Activated CD8-positive, alpha-beta memory T cell treated with anti-CD3 and anti-CD28 coated beads, Interleukin-2, amount 10 ng/mL, durations not matched to agents 7 days and 5 days (primary cell): ENCODE data around the gene PTPRE. TPM values are rescaled to one million over a fixed set of nuclear protein-coding genes. Genes with fewer than 3 reads are reported as not detected.
A peak's percentile ranks its signal among the peaks of the same experiment; 100 is the strongest.

Source experiments
- ATAC-seq: fragments of 150-1000 bp; cut with Tn5 transposase; one replicate; pipeline ENCODE4 v1.10.0; 2021; ENCODE audit warnings: moderate library complexity
- CTCF ChIA-PET: fragments of 350-600 bp; sonication (Branson Sonifier 250); formaldehyde crosslinking; loops from one replicate; lab custom pipeline; 2021; ENCODE audit warnings: antibody characterized with exemption; lab: Charles Lee
- DNase-seq: peaks from one replicate; pipeline ENCODE4 v3.0.0-alpha.2; 2020
- H3K27ac Mint-ChIP-seq: one replicate; pipeline ENCODE4 v1.8.0; 2021; ENCODE audit warnings: mild to moderate bottlenecking, mixed read lengths
- H3K27me3 Mint-ChIP-seq: one replicate; pipeline ENCODE4 v1.8.0; 2021; ENCODE audit warnings: mixed read lengths
- H3K36me3 Mint-ChIP-seq: one replicate; pipeline ENCODE4 v1.8.0; 2021; ENCODE audit warnings: mild to moderate bottlenecking, mixed read lengths
- H3K4me1 Mint-ChIP-seq: one replicate; pipeline ENCODE4 v1.8.0; 2021; ENCODE audit warnings: mixed read lengths
- H3K4me3 Mint-ChIP-seq: one replicate; pipeline ENCODE4 v1.8.0; 2021; ENCODE audit warnings: mild to moderate bottlenecking, moderate library complexity, mixed read lengths
- H3K9me3 Mint-ChIP-seq: one replicate; pipeline ENCODE4 v1.8.0; 2022; ENCODE audit warnings: low read depth, mixed read lengths
- total RNA-seq, 2 experiments: library from RNA; stranded (reverse); gene quantifications; one replicate each; pipeline ENCODE4 v1.2.3, GENCODE V29; 2021

The PTPRE gene
- 10 to 100 TPM; 16.5 to 27.1 TPM for total RNA-seq

- ATAC-seq (peak; percentile 97), DNase-seq (peak; percentile 58)
- Mint-ChIP-seq H3K36me3 (no peaks in the 10 kb centered on the region), H3K4me3 (no peak within 1 kb of the TSS), H3K27ac (no peak within 1 kb of the TSS), H3K27me3 (peaks cover 53% of the 10 kb centered on the region), H3K9me3 (no peaks in the 10 kb centered on the region), H3K4me1 (no peaks in the 10 kb centered on the region)
- CTCF ChIA-PET: interaction anchor here (0.6 to 5.3 kb wide), 15 partner anchors 13 to 275 kb away, joined by 3 to 96 read pairs (median 4); no protein-coding TSS in a partner anchor
These were observed at the start of gene PTPRE for GRCh38 chr10:127906548-127907377. PTPRE (plus strand) TSS chr10:127907103; CDS start chr10:128040882, 133,779 bp downstream.

- Mint-ChIP-seq H3K4me1 (no peaks in the 10 kb centered on the region), H3K4me3 (no peak overlapping the region), H3K27me3 (no peaks in the 10 kb centered on the region), H3K27ac (no peak overlapping the region), H3K9me3 (peaks cover 3% of the 10 kb centered on the region), H3K36me3 (peaks cover 7% of the 10 kb centered on the region)
- DNase-seq (no peak), ATAC-seq (no peak)
- CTCF ChIA-PET: no interaction called here
These were observed 46.3 kb upstream of the PTPRE start for GRCh38 chr10:127860592-127860991.

- no peak for DNase-seq
- Mint-ChIP-seq H3K9me3 (peaks cover 3% of the 10 kb centered on the region), H3K4me3 (no peak overlapping the region), H3K27ac (no peak overlapping the region), H3K4me1 (no peaks in the 10 kb centered on the region), H3K27me3 (peaks cover 13% of the 10 kb centered on the region), H3K36me3 (peaks cover 7% of the 10 kb centered on the region)
- no peak for ATAC-seq
- CTCF ChIA-PET: interaction anchor here (1.3 kb wide), 1 partner anchor 10 kb away, joined by 4 read pairs; no protein-coding TSS in a partner anchor
These were observed 43.6 kb upstream of the PTPRE start for GRCh38 chr10:127863231-127863825.

GRCh38 chr10:127866276-127867013, 40.5 kb upstream of the PTPRE start:
- H3K4me1 Mint-ChIP-seq: no peaks in the 10 kb centered on the region

GRCh38 chr10:127867805-127868204, 39.1 kb upstream of the PTPRE start:
- CTCF ChIA-PET: no interaction called here
- ATAC-seq (no peak), DNase-seq (no peak)
- peaks cover 7% of the 10 kb centered on the region for H3K36me3 Mint-ChIP-seq
- no peak overlapping the region for H3K4me3 Mint-ChIP-seq
- H3K4me1 Mint-ChIP-seq: no peaks in the 10 kb centered on the region
- peaks cover 3% of the 10 kb centered on the region for H3K9me3 Mint-ChIP-seq
- H3K27me3 Mint-ChIP-seq: peaks cover 45% of the 10 kb centered on the region
- H3K27ac Mint-ChIP-seq: no peak overlapping the region

More at GRCh38 chr10:127866276-127867013, 40.5 kb upstream of the PTPRE start:
- peaks cover 3% of the 10 kb centered on the region for H3K9me3 Mint-ChIP-seq
- ATAC-seq (no peak), DNase-seq (no peak)
- peaks cover 7% of the 10 kb centered on the region for H3K36me3 Mint-ChIP-seq
- no peak overlapping the region for H3K4me3 Mint-ChIP-seq
- no peak overlapping the region for H3K27ac Mint-ChIP-seq
- H3K27me3 Mint-ChIP-seq: peaks cover 37% of the 10 kb centered on the region
- CTCF ChIA-PET: no interaction called here

- no peak overlapping the region for H3K27ac Mint-ChIP-seq
- H3K4me1 Mint-ChIP-seq: no peaks in the 10 kb centered on the region
- no peaks in the 10 kb centered on the region for H3K36me3 Mint-ChIP-seq
- DNase-seq (no peak), ATAC-seq (no peak)
- CTCF ChIA-PET: interaction anchor here (1.9 kb wide), 1 partner anchor 142 kb away, joined by 8 read pairs; no protein-coding TSS in a partner anchor
- peaks cover 45% of the 10 kb centered on the region for H3K27me3 Mint-ChIP-seq
- no peaks in the 10 kb centered on the region for H3K9me3 Mint-ChIP-seq
- H3K4me3 Mint-ChIP-seq: no peak overlapping the region
These were observed 37.6 kb upstream of the PTPRE start for GRCh38 chr10:127869329-127869728.

GRCh38 chr10:127871631-127872010, 35.3 kb upstream of the PTPRE start:
- Mint-ChIP-seq H3K27ac (no peak overlapping the region), H3K4me3 (no peak overlapping the region), H3K4me1 (no peaks in the 10 kb centered on the region), H3K27me3 (peaks cover 49% of the 10 kb centered on the region), H3K36me3 (no peaks in the 10 kb centered on the region), H3K9me3 (no peaks in the 10 kb centered on the region)
- CTCF ChIA-PET: no interaction called here
- ATAC-seq (no peak), DNase-seq (no peak)

- CTCF ChIA-PET: interaction anchor here (0.9 kb wide), 1 partner anchor 95 kb away, joined by 3 read pairs; no protein-coding TSS in a partner anchor
- H3K27me3 Mint-ChIP-seq: peaks cover 46% of the 10 kb centered on the region
- H3K4me1 Mint-ChIP-seq: peaks cover 2% of the 10 kb centered on the region
- H3K4me3 Mint-ChIP-seq: no peak overlapping the region
- H3K27ac Mint-ChIP-seq: no peak overlapping the region
- H3K9me3 Mint-ChIP-seq: no peaks in the 10 kb centered on the region
- ATAC-seq (no peak), DNase-seq (peak; percentile 29)
- H3K36me3 Mint-ChIP-seq: no peaks in the 10 kb centered on the region
These were observed 34.7 kb upstream of the PTPRE start for GRCh38 chr10:127872011-127872761.

- H3K36me3 Mint-ChIP-seq: no peaks in the 10 kb centered on the region
- peaks cover 52% of the 10 kb centered on the region for H3K27me3 Mint-ChIP-seq
- peak; percentile 32 for DNase-seq
- no peaks in the 10 kb centered on the region for H3K9me3 Mint-ChIP-seq
- H3K4me3 Mint-ChIP-seq: no peak overlapping the region
- no peak overlapping the region for H3K27ac Mint-ChIP-seq
- H3K4me1 Mint-ChIP-seq: peaks cover 10% of the 10 kb centered on the region
- CTCF ChIA-PET: interaction anchor here (0.9 kb wide), 1 partner anchor 94 kb away, joined by 3 read pairs; no protein-coding TSS in a partner anchor
- no peak for ATAC-seq
These were observed 33.9 kb upstream of the PTPRE start for GRCh38 chr10:127872871-127873600.

GRCh38 chr10:127873901-127874470, 32.9 kb upstream of the PTPRE start:
- no peak overlapping the region for H3K4me3 Mint-ChIP-seq

GRCh38 chr10:127874671-127875448, 32.0 kb upstream of the PTPRE start:
- Mint-ChIP-seq H3K9me3 (no peaks in the 10 kb centered on the region), H3K4me3 (no peak overlapping the region), H3K4me1 (peaks cover 16% of the 10 kb centered on the region), H3K27me3 (peaks cover 36% of the 10 kb centered on the region), H3K36me3 (no peaks in the 10 kb centered on the region), H3K27ac (no peak overlapping the region)
- no peak for ATAC-seq
- CTCF ChIA-PET: interaction anchor here (1.0 to 1.4 kb wide), 2 partner anchors 10 to 136 kb away, joined by 3 read pairs; no protein-coding TSS in a partner anchor
- DNase-seq: peak; percentile 19

More at GRCh38 chr10:127873901-127874470, 32.9 kb upstream of the PTPRE start:
- no peak for ATAC-seq
- no peak overlapping the region for H3K27ac Mint-ChIP-seq
- peak; percentile 34 for DNase-seq
- H3K27me3 Mint-ChIP-seq: peaks cover 44% of the 10 kb centered on the region
- CTCF ChIA-PET: interaction anchor here (1.0 to 1.4 kb wide), 2 partner anchors 10 to 137 kb away, joined by 3 read pairs; no protein-coding TSS in a partner anchor
- no peaks in the 10 kb centered on the region for H3K9me3 Mint-ChIP-seq
- peaks cover 16% of the 10 kb centered on the region for H3K4me1 Mint-ChIP-seq
- no peaks in the 10 kb centered on the region for H3K36me3 Mint-ChIP-seq
